Heart left ventricle (tissue), 13 donors: ENCODE measurements around the gene TPRA1.

Source experiments
- POLR2A ChIP-seq, 2 donors: fragments of 450-650 bp; IDR thresholded peaks; one replicate each; pipeline ENCODE4 v1.6.1; 2017; ENCODE audit warnings: antibody characterized with exemption in 2 of 2, mild to moderate bottlenecking in 2 of 2, moderate library complexity in 2 of 2
- TF ChIP-seq, protein P1 (sequence below), 12 donors: fragments of 200-600 bp; sonication (generic) in 4 of 12; IDR thresholded peaks; one replicate each; pipeline versions ENCODE4 v1.5.0 to v1.8.0; 2018 to 2022; ENCODE audit warnings: antibody characterized with exemption in 12 of 12, mild to moderate bottlenecking in 5 of 12
- donor health status: ischemic (EF 13 %, LVEDD 7.1; RV severe dilation, severe dysfunction).
- donor health status: DM: no; HTN: yes; CAD: no.
- donor health status: DM: no; HTN: no; CAD: no.
- donor health status: ischemic (EF 25% LVEDD 6.9; RV normal size, moderate dysfunction).
- donor health status: ischemic (EF 25% LVEDD 5.7; RV mildly dilated, moderate dysfunction).
- donor health status: ischemic (EF 35%, LVEDD 5.7; RV mildly dilated, moderate dysfunction).
- donor health status: nonischemic (EF 11% LVEDD 7.7; RV severe dilation, severe dysfunction).
- donor health status: DM: yes; HTN: yes; CAD: no.
- donor health status: PGD.
- donor health status: ischemic (EF 29% LVEDD 5.4; RV normal size, mild dysfunction).
- donor health status: nonischemic (EF 23%, LVEDD 6.1; RV moderate dilation, normal function).

DNA sequence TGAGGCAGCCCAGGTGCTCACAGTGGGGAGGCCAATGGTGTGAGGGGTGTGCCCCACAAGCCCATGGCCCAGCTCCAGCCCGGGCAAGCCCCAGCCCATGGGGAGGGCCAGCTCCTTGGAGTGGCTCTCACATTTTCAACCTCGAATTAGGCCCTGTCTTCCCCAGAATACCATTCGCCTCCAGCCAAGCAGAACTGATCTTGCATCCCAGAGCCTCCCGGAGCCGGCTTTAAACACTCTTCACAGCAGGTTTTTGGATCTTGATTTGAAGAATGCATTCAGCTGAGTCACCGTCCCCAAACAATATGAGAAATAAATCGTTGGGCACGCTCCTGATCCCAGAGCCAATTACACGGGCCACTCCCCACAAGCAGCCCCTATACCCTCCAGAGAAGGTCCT is 23.7 kb downstream of the TPRA1 start:
- TF ChIP-seq, protein P1, sequence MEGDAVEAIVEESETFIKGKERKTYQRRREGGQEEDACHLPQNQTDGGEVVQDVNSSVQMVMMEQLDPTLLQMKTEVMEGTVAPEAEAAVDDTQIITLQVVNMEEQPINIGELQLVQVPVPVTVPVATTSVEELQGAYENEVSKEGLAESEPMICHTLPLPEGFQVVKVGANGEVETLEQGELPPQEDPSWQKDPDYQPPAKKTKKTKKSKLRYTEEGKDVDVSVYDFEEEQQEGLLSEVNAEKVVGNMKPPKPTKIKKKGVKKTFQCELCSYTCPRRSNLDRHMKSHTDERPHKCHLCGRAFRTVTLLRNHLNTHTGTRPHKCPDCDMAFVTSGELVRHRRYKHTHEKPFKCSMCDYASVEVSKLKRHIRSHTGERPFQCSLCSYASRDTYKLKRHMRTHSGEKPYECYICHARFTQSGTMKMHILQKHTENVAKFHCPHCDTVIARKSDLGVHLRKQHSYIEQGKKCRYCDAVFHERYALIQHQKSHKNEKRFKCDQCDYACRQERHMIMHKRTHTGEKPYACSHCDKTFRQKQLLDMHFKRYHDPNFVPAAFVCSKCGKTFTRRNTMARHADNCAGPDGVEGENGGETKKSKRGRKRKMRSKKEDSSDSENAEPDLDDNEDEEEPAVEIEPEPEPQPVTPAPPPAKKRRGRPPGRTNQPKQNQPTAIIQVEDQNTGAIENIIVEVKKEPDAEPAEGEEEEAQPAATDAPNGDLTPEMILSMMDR (IDR thresholded peaks at IDR 0.05), result no peak
- no peak for TF ChIP-seq POLR2A (IDR thresholded peaks at IDR 0.05)
